ENCODE results near the gene SSPN.

The SSPN gene

DNA sequence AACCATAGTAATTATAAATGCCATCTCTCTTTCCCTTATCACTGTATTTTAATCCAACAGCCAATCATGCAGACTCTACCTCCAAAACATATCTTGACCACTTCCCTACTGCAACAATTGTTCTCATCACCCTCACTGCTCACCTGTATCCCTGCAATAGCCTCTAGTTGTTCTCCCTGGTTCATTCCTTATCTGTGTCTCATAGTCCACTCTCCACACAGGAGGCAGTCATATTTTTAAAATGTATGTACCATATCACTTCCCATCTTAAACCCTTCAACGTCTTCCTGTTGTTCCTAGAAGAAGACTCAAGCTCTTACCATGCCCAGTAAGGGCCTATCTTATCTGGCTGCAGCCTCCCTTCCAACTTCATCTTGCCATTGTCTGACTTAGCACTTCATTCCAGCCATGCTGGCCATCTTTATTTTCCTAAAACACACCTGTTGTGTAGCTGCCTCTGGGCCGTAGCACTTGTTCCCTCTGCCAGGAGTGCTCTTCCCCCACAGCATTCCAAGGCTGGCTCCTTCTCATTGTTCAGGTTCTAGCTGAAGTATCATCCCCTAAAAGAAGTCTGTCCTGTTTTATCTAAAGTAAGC, 42.8 kb upstream of the SSPN start (continued):
- TF ChIP-seq, protein P1, sequence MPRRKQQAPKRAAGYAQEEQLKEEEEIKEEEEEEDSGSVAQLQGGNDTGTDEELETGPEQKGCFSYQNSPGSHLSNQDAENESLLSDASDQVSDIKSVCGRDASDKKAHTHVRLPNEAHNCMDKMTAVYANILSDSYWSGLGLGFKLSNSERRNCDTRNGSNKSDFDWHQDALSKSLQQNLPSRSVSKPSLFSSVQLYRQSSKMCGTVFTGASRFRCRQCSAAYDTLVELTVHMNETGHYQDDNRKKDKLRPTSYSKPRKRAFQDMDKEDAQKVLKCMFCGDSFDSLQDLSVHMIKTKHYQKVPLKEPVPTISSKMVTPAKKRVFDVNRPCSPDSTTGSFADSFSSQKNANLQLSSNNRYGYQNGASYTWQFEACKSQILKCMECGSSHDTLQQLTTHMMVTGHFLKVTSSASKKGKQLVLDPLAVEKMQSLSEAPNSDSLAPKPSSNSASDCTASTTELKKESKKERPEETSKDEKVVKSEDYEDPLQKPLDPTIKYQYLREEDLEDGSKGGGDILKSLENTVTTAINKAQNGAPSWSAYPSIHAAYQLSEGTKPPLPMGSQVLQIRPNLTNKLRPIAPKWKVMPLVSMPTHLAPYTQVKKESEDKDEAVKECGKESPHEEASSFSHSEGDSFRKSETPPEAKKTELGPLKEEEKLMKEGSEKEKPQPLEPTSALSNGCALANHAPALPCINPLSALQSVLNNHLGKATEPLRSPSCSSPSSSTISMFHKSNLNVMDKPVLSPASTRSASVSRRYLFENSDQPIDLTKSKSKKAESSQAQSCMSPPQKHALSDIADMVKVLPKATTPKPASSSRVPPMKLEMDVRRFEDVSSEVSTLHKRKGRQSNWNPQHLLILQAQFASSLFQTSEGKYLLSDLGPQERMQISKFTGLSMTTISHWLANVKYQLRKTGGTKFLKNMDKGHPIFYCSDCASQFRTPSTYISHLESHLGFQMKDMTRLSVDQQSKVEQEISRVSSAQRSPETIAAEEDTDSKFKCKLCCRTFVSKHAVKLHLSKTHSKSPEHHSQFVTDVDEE (CRISPR knock-in tag; IDR thresholded peaks at IDR 0.05), result no peak
- no peak for TF ChIP-seq ZFP3 (CRISPR knock-in tag; IDR thresholded peaks at IDR 0.05)

DNA sequence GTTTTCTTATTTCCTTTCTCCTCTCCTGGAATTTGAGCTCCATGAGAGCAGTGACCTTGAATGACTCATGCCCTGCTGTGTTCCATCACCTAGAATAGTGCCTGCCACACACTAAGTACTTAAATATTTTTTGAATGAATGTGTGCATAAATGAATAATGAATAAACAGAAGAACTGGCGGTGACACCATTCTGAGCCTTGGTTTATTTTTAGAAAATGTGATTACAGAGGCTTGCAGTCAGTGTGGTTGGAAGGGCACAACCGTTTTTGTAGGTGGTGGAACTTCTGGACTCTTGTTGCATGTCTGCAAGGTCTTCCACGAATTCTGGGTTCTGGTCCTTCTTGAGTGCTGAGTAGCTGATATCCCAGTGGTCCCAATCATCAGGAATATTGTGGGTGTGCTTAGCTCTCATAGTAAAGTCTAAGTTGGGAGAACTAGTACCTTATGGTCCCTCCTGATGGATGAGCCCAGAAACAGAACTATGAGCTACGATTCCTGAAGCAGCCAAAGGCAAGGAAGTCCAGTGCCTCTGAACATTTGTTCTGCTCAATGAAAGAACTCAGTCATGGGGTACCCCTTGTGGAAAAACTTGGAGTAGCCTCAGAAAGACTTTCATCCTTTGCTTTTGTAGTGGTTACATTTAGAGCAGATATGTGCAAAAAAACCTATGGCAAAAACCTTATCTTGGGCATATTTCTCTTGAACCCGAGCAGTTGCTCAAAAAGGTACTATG, 41.8 kb upstream of the SSPN start:
- ATAC-seq, result peak; percentile 91
- no peak for TF ChIP-seq ZNF8 (CRISPR knock-in tag; IDR thresholded peaks at IDR 0.05)
- TF ChIP-seq GLIS3 (CRISPR knock-in tag; IDR thresholded peaks at IDR 0.05), result no peak
- TF ChIP-seq, protein P2, sequence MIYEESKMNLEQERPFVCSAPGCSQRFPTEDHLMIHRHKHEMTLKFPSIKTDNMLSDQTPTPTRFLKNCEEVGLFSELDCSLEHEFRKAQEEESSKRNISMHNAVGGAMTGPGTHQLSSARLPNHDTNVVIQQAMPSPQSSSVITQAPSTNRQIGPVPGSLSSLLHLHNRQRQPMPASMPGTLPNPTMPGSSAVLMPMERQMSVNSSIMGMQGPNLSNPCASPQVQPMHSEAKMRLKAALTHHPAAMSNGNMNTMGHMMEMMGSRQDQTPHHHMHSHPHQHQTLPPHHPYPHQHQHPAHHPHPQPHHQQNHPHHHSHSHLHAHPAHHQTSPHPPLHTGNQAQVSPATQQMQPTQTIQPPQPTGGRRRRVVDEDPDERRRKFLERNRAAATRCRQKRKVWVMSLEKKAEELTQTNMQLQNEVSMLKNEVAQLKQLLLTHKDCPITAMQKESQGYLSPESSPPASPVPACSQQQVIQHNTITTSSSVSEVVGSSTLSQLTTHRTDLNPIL (CRISPR knock-in tag; IDR thresholded peaks at IDR 0.05; ENCODE audit: low read depth), result peak; percentile 88
- no peak for TF ChIP-seq ESRRG (CRISPR knock-in tag; IDR thresholded peaks at IDR 0.05)
- no peak for TF ChIP-seq PPARA (CRISPR knock-in tag; IDR thresholded peaks at IDR 0.05; ENCODE audit: borderline replicate concordance)
- TF ChIP-seq, protein P3, sequence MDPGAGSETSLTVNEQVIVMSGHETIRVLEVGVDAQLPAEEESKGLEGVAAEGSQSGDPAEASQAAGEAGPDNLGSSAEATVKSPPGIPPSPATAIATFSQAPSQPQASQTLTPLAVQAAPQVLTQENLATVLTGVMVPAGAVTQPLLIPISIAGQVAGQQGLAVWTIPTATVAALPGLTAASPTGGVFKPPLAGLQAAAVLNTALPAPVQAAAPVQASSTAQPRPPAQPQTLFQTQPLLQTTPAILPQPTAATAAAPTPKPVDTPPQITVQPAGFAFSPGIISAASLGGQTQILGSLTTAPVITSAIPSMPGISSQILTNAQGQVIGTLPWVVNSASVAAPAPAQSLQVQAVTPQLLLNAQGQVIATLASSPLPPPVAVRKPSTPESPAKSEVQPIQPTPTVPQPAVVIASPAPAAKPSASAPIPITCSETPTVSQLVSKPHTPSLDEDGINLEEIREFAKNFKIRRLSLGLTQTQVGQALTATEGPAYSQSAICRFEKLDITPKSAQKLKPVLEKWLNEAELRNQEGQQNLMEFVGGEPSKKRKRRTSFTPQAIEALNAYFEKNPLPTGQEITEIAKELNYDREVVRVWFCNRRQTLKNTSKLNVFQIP (CRISPR knock-in tag; IDR thresholded peaks at IDR 0.05; ENCODE audit: borderline replicate concordance, low read depth), result no peak
- peak; percentile 13; the same call in 1 of the 2 replicates for TF ChIP-seq SNAI2 (CRISPR knock-in tag; IDR thresholded peaks at IDR 0.05)
- TF ChIP-seq ISL1 (CRISPR knock-in tag; IDR thresholded peaks at IDR 0.05), result peak; percentile 93
- TF ChIP-seq, protein P4, sequence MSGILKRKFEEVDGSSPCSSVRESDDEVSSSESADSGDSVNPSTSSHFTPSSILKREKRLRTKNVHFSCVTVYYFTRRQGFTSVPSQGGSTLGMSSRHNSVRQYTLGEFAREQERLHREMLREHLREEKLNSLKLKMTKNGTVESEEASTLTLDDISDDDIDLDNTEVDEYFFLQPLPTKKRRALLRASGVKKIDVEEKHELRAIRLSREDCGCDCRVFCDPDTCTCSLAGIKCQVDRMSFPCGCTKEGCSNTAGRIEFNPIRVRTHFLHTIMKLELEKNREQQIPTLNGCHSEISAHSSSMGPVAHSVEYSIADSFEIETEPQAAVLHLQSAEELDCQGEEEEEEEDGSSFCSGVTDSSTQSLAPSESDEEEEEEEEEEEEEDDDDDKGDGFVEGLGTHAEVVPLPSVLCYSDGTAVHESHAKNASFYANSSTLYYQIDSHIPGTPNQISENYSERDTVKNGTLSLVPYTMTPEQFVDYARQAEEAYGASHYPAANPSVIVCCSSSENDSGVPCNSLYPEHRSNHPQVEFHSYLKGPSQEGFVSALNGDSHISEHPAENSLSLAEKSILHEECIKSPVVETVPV (CRISPR knock-in tag; IDR thresholded peaks at IDR 0.05), result no peak
- peak; percentile 79 for TF ChIP-seq ZC3H10 (CRISPR knock-in tag; IDR thresholded peaks at IDR 0.05)
- TF ChIP-seq TCF4 (CRISPR knock-in tag; IDR thresholded peaks at IDR 0.05; ENCODE audit: borderline replicate concordance), result no peak
- peak; percentile 88 for TF ChIP-seq TOX (CRISPR knock-in tag; IDR thresholded peaks at IDR 0.05; ENCODE audit: borderline replicate concordance)
- TF ChIP-seq, protein P1 (CRISPR knock-in tag; IDR thresholded peaks at IDR 0.05), result no peak
- TF ChIP-seq ZFP30 (CRISPR knock-in tag; IDR thresholded peaks at IDR 0.05), result no peak
- TF ChIP-seq, protein P5, sequence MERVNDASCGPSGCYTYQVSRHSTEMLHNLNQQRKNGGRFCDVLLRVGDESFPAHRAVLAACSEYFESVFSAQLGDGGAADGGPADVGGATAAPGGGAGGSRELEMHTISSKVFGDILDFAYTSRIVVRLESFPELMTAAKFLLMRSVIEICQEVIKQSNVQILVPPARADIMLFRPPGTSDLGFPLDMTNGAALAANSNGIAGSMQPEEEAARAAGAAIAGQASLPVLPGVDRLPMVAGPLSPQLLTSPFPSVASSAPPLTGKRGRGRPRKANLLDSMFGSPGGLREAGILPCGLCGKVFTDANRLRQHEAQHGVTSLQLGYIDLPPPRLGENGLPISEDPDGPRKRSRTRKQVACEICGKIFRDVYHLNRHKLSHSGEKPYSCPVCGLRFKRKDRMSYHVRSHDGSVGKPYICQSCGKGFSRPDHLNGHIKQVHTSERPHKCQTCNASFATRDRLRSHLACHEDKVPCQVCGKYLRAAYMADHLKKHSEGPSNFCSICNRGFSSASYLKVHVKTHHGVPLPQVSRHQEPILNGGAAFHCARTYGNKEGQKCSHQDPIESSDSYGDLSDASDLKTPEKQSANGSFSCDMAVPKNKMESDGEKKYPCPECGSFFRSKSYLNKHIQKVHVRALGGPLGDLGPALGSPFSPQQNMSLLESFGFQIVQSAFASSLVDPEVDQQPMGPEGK (CRISPR knock-in tag; IDR thresholded peaks at IDR 0.05; ENCODE audit: borderline replicate concordance), result no peak
- 0 out of 2 replicates have a peak, but pooled peaks have one; percentile 57 for TF ChIP-seq CSDC2 (CRISPR knock-in tag; IDR thresholded peaks at IDR 0.05)
- no peak for TF ChIP-seq ARNTL (CRISPR knock-in tag; IDR thresholded peaks at IDR 0.05; ENCODE audit: borderline replicate concordance, low read depth)

All from SK-N-SH treated with all-trans-retinoic acid at 6 μM for 48 hours (cell line).